Osteoblast (primary cell): ENCODE measurements around the gene CELA2A. TPM values are rescaled to one million over a fixed set of nuclear protein-coding genes. Genes with fewer than 3 reads are reported as not detected.
A peak's percentile ranks its signal among the peaks of the same experiment; 100 is the strongest.
"Not testable (repeated sequence)": the region's sequence is repeated elsewhere in the genome, so short reads cannot be mapped to it uniquely, and the experiment has no call there.

Experiments
- DNase-seq: peaks from one replicate; pipeline ENCODE4 v3.0.0; 2011; ENCODE audit warnings: low spot score, mixed read lengths; ENCODE audit not compliant: insufficient read length; ENCODE audit errors: missing footprints
- H2AFZ ChIP-seq: 2 replicates; pipeline ENCODE4 v1.6.0; 2011; ENCODE audit warnings: mild to moderate bottlenecking, low read length
- H3K27ac ChIP-seq: 2 replicates; pipeline ENCODE4 v1.5.1; 2011; ENCODE audit warnings: mild to moderate bottlenecking, low read depth, low read length, moderate library complexity
- H3K27me3 ChIP-seq: 2 replicates; pipeline ENCODE4 v1.6.0; 2012; ENCODE audit warnings: mild to moderate bottlenecking, control low read depth, inconsistent platforms, low read length, moderate library complexity; ENCODE audit not compliant: insufficient read depth
- H3K36me3 ChIP-seq: 2 replicates; pipeline ENCODE4 v1.5.1; 2011; ENCODE audit warnings: mild to moderate bottlenecking, low read length, control low read depth, moderate library complexity; ENCODE audit not compliant: insufficient read depth
- H3K4me1 ChIP-seq: 2 replicates; pipeline ENCODE4 v1.5.1; 2011; ENCODE audit warnings: mild to moderate bottlenecking, low read length, control low read depth, moderate library complexity; ENCODE audit not compliant: insufficient read depth
- H3K4me2 ChIP-seq: 2 replicates; pipeline ENCODE4 v1.6.0; 2011; ENCODE audit warnings: mild to moderate bottlenecking, low read length; ENCODE audit not compliant: insufficient read depth
- H3K4me3 ChIP-seq: fragments of 200-600 bp; sonication (generic); 3 replicates; pipeline ENCODE4 v1.5.1; 2012; ENCODE audit warnings: mild to moderate bottlenecking, low read length, inconsistent platforms; ENCODE audit not compliant: insufficient read depth
- H3K79me2 ChIP-seq: 2 replicates; pipeline ENCODE4 v1.6.0; 2012; ENCODE audit warnings: mild to moderate bottlenecking, low read length, control low read depth, inconsistent platforms; ENCODE audit not compliant: insufficient read depth
- H3K9me3 ChIP-seq: 2 replicates; pipeline ENCODE4 v1.5.1; 2011; ENCODE audit warnings: low read depth, low read length, control low read depth
- H4K20me1 ChIP-seq: 2 replicates; pipeline ENCODE4 v1.6.0; 2012; ENCODE audit warnings: mild to moderate bottlenecking, low read length, control low read depth; ENCODE audit not compliant: insufficient read depth
- CTCF ChIP-seq: IDR thresholded peaks from 2 replicates; pipeline ENCODE4 v1.5.1; 2011; ENCODE audit warnings: mild to moderate bottlenecking, low read depth, low read length, moderate library complexity; ENCODE audit errors: extremely low read depth
- total RNA-seq: library from RNA; depleted of rRNA; stranded (reverse); fragments of >200 nt; gene quantifications from 2 replicates; pipeline ENCODE4 v1.2.3, GENCODE V29; 2012

CELA2A gene
- total RNA-seq, 1 donor = not detected

- peak; percentile 39 for DNase-seq
- H3K27me3 ChIP-seq = no peaks in the 10 kb centered on the region
- H4K20me1 ChIP-seq = no peaks in the 10 kb centered on the region
- no peak for TF ChIP-seq CTCF
- no peak overlapping the region for H3K27ac ChIP-seq
- no peaks in the 10 kb centered on the region for H3K9me3 ChIP-seq
- H3K4me1 ChIP-seq = no peaks in the 10 kb centered on the region
- no peak overlapping the region for H3K4me3 ChIP-seq
- no peaks in the 10 kb centered on the region for H3K79me2 ChIP-seq
- H3K36me3 ChIP-seq = no peaks in the 10 kb centered on the region
- no peak overlapping the region for H2AFZ ChIP-seq
- H3K4me2 ChIP-seq = no peak overlapping the region
Observed at GRCh38 chr1:15485636-15486035, 29.1 kb downstream of the CELA2A start.

GRCh38 chr1:15486844-15487610 is 30.5 kb downstream of the CELA2A start:
- not testable (repeated sequence) for H2AFZ ChIP-seq, H3K36me3 ChIP-seq, H3K27ac ChIP-seq, H3K9me3 ChIP-seq, DNase-seq, H3K4me2 ChIP-seq, H3K79me2 ChIP-seq, H3K4me1 ChIP-seq, H3K27me3 ChIP-seq, H4K20me1 ChIP-seq, H3K4me3 ChIP-seq

- Histone ChIP-seq H3K4me2 (no peak overlapping the region), H4K20me1 (no peaks in the 10 kb centered on the region), H3K4me1 (no peaks in the 10 kb centered on the region), H3K27ac (no peak overlapping the region), H3K27me3 (no peaks in the 10 kb centered on the region), H3K4me3 (no peak overlapping the region), H2AFZ (no peak overlapping the region), H3K36me3 (no peaks in the 10 kb centered on the region), H3K79me2 (no peaks in the 10 kb centered on the region), H3K9me3 (no peaks in the 10 kb centered on the region)
- no peak for DNase-seq
- TF ChIP-seq CTCF = no peak
Observed at GRCh38 chr1:15488371-15488770, 31.8 kb downstream of the CELA2A start.

GRCh38 chr1:15489052-15489736 is 32.7 kb downstream of the CELA2A start:
- no peaks in the 10 kb centered on the region for H3K27me3 ChIP-seq
- H4K20me1 ChIP-seq = no peaks in the 10 kb centered on the region
- no peak overlapping the region for H3K4me3 ChIP-seq
- H3K4me2 ChIP-seq = no peak overlapping the region
- H3K36me3 ChIP-seq = no peaks in the 10 kb centered on the region
- peak; percentile 53 for DNase-seq
- no peaks in the 10 kb centered on the region for H3K4me1 ChIP-seq
- H2AFZ ChIP-seq = no peak overlapping the region
- no peak for TF ChIP-seq CTCF
- no peaks in the 10 kb centered on the region for H3K9me3 ChIP-seq
- no peak overlapping the region for H3K27ac ChIP-seq
- H3K79me2 ChIP-seq = no peaks in the 10 kb centered on the region

- H3K4me3 ChIP-seq, H4K20me1 ChIP-seq, H3K9me3 ChIP-seq, H3K4me2 ChIP-seq, H2AFZ ChIP-seq, H3K79me2 ChIP-seq, H3K36me3 ChIP-seq, H3K27me3 ChIP-seq, H3K27ac ChIP-seq, H3K4me1 ChIP-seq: not testable (repeated sequence)
- peak; percentile 69 for DNase-seq
Observed at GRCh38 chr1:15491010-15491409, 34.5 kb downstream of the CELA2A start.
